GM19328 (cell line): ENCODE measurements around the gene KCNT1.

Source experiments
- ATAC-seq: cut with Tn5 transposase; IDR thresholded peaks from one replicate; pipeline ENCODE4 v1.9.1; 2021; ENCODE audit warnings: mild to moderate bottlenecking, moderate library complexity; ENCODE audit not compliant: unreplicated experiment

KCNT1 gene

DNA sequence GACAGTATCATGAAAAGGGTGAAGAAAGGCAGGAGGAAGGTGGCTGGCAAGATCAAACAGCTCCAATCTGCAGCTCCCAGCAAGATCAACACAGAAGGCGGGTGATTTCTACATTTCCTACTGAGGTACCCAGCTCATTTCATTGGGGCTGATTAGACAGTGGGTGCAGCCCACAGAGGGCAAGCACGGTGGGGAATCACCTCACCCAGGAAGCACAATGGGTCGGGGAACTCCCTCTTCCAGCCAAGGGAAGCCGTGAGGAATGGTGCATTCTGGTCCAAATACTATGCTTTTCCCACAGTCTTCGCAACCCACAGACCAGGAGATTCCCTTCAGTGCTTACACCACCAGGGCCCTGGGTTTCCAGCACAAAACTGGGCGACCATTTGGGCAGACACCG is 138.6 kb downstream of the KCNT1 start:
- no peak for ATAC-seq
